ENCODE data around the gene COX7A2.
A peak's percentile ranks its signal among the peaks of the same experiment; 100 is the strongest.

Gene COX7A2

GRCh38 chr6:75219263-75219662, 24.3 kb downstream of the COX7A2 start:
- DNase-seq: no peak

DNA sequence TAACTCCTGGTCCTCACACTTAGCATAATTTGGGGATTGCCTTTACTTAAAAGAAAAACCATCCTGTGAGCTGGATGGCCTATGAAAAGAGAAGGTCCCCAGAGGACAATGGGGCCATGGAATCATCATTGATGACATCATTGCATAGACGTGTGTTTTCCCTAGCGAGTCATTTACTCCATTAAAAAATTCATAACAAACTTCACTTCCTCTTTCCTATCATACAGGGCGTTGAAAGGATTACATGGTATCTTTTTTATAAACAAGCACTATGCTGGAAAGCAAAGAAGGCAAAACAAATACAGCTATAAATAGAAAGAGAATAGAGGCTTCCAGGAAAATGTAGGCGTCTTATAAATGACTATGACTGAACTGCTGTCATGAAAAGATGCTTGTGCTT, 26.4 kb downstream of the COX7A2 start:
- DNase-seq: no peak

GRCh38 chr6:75215291-75215690, 28.3 kb downstream of the COX7A2 start:
- no peak for DNase-seq

DNA sequence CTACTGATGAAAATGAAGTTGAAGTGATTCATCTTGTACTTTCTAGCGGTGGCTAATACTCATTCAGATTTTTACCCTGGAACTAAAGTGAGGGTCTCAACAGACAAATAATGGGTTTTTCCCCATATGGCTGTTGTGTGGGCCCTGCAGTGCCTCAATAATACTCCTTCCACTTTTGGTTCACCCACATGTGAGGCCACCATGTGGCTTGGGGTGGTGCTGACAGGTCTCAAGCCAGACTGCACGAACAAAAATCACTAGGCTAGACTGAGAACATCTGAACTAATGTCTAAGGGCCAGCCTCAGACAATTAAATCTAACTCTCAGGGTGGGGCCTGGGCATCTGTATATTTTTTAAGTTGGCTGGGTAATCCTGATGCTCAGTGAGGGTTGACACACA, 29.9 kb downstream of the COX7A2 start:
- DNase-seq: no peak

DNA sequence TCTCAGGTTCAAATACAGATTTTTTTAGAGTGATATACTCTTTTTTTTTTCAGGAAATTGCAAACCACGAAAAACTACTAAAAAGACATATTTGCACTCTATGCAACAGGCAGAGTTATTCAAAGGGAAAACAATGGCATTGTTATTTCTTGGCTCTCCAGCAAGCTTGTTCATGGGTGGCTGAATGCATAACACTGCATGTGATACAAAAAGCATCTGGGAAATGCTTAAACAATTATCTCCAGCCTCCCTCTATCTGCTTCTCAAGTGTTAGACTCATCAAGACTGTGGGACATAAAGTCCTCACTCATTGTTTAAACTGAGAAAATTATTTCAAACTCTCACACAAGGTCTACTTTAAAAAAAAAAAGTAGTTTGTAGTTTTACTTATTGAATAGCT, 30.5 kb downstream of the COX7A2 start:
- no peak for DNase-seq

GRCh38 chr6:75211920-75212590, 31.5 kb downstream of the COX7A2 start:
- DNase-seq: no peak

DNA sequence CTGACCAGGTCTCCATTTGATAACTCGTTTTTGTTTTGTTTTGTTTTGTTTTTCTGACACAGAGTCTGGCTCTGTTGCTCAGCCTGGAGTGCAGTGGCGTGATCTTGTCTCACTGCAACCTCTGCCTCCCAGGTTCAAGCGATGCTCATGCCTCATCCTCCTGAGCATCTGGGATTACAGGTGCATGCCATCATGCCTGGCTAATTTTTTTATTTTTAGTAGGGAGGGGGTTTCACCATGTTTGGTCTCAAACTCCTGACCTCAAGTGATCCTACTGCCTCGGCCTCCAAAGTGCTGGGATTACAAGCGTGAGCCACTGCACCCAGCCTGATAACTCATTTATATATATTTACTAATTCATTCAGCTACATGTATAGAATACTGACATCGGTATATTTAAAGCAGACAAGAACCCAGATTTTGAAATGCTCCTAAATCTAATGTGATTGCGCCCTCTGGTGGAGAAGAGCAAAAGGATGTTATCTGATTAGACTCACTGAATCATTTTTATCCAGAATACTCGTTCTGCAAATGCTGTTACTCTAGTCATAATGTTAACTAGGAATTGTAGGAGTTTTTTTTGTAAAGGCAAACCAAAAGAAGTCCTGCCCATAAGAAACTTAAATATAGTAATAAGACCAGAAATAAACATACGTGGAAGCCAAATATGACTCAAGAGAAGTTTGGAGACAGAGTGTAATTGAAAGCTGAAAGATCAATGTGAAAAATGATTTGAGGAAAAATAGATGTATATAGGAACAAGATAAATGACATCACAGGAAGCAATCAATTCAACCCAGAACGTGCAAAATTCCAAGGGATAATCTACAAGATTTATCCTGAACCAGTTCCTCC, 32.5 kb downstream of the COX7A2 start:
- no peak for DNase-seq

- DNase-seq: no peak
Observed at GRCh38 chr6:75209184-75209723, 34.3 kb downstream of the COX7A2 start.

DNA sequence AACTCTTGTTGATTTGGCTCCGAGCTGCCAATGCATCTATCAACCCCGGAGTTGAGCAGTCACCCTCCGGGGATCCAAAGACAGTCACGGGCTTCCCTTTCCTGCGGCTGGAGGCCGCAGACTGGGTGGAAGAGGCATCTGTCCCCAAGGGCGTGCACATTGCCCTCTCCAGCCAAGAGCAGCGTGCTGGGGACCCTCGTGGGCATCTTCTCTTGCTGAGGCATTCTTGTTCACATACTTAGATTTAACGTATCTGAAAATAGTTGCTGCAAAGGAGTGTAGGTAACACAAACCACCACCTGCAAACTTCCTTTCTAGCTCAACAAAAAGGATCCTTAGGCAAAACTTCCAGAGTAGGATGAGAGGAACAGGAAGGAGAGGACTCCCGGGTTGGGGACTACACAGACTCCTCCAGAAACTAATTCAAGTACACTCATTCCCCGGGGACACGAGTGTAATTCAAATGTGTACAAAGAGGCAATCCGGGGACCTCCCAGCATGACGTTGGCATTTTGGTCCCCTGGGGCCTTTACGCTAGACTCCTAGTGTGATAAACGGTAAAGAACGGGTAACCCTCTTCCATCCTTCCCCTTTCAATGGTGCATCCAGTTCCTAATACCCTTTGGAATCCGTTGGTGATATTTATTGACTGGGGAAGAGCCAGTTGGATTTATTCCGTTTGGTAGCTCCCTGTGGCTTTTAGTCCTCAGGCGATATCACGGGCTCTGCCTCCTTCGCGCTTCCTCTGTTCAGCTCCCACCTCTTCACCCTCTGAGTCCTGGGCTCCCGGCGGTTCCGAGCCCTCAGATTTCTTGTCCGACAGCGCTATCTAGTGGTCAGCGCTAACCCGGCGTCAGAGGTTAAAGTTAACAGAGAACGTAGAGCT, 35.1 kb downstream of the COX7A2 start:
- peak; percentile 73 for DNase-seq

DNA sequence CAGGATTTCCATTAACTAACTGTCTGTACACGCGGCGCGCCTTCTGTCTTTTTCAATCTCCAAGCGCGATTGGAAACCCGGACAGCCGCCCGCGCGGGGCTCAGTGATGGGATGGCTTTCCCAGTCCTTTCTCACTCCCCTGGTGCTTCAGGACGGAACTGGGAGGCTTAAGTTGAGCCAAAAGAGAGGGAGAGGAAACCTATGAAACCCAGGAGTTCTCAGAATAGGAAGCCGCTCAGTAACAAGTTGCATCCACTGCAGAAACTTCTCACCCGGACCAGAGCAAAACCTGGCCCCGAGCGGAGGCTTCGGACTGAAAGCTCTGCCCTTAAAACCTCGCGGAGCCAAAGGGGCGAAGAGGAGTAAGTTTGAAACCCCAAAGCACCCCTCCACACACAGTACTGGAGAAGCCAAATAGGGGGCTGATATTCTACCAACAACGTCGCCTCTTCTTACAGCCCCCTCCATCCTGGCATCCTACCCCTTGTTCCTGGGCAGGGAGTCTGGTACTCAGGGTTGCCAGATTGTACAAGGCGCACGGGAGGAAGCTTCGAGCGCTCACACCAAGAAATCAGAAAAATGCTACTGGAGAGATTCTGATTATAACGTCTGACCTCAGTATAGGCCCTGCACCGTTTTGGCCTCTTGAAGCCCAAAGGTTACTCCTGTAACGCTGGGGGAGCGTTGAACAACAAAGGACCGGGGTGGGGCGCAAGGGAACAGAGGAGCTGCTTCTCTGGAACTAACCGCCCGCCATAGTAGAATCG, 36.8 kb downstream of the COX7A2 start:
- no peak for DNase-seq

- DNase-seq: no peak
Observed at GRCh38 chr6:75205776-75206575, 37.6 kb downstream of the COX7A2 start, which contains the start of gene COL12A1. TSS of gene COL12A1 (minus strand) at chr6:75206053. CDS start at chr6:75202792, 3,261 bp downstream.

- no peak for DNase-seq
Observed at GRCh38 chr6:75204959-75205775, 38.4 kb downstream of the COX7A2 start.

DNA sequence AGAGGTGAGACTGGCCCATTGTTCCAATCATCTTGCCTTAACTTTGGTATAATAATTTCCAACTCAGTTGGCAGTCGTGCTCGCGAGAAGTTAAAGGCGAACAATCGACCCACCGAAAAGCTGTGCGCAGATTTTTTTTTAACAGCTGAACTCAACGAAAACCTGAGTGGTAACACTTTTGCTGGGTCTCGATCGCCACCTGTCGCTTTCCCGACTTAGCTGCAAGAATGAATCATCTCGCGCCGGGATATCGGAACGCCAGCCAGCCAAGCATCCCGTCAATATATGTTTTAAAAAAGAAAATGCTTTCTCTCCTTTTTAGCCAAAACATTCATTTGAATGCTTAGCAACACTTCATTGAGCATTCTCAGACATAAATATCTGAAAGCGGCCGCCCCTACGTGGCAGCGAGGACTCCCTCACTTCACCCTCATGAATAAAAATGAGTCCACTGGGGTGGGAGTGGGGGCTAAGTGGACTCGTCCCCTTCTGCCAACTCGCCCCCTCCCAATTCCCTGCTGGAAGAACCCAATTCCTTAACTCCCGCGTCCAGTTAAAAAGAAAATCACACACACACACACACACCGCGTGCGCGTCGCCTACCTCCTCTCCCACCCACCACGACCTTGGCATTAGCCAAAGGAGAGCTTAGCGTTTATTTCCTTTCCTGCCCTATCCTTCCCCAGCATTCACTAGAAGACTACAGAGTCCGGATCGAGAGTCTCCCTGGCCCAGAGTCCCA, 39.2 kb downstream of the COX7A2 start:
- no peak for DNase-seq

DNA sequence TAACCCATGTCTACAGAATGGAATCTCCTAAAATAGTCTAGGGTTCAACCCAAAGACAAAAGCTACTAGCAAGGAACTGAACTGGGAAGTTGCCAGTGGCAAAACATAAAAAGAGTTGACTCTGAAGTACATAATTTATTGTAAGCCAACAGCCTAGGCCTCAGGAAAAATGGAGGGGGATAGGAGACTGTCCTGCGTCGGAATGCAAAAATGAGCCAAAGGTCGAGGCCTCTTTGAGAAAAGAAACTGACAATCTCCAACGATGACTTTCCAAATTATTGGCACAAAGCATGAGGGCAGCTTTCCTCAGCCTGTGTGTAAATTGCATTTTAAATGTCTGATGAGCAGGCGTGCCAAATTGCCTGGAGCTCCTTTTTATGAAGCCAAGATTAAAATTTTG, 39.9 kb downstream of the COX7A2 start:
- DNase-seq: no peak

GRCh38 chr6:75202676-75203131, 40.9 kb downstream of the COX7A2 start:
- no peak for DNase-seq

DNA sequence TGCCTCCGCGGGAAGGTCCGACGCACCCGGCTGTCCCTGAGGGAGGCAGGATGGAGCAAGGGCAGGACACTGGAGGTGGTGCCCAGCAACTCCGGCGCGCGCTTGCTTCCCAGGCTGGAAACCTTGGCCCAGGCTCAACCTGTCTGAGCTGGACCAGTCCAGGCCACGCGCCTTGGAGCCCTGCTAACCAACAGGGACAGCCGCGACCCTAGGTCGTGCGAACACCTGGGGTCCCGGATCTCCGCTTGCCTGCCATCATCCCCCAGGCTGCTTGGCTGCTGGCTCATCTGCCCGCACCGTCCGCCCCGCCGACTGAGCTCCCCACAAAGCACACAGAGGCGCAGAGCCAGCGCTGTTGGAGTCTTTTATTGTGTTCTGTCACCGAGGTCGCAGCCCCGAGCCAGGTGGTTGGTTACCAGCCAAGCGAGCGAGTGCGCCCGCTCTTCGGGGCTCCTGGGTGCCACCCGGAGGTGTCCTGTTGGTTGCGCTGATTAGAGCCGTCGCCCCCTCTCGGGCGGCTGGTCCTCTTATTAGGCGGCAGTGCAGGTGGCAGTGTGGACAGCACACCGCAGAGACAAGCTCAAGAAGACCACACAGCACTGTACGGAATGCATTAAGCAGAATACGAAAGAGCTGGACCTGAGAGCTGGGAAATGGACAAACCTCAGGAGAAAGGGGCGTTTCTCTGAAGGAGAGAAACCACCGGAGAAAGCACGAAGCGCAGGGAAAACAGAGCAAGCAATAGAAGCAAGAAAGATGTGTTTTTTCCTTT, 41.5 kb downstream of the COX7A2 start:
- DNase-seq: no peak

DNA sequence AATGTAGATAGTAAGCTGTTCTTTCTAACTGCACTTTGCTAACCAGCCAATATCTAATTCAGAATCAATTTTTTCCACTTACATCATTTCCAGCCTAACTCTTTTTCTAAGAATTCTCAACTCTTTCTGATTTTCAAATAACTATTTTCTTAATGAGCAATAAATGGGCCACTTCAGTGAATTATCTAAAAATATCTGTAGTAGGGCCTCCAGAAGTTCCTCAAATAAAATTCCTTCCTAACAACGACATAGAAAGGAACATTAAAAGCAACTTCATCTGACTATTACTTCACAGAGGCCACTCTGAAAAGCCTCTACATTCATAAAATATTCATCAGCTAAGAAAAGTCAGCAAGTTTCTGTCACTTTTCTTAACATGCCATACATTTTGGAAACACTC, 42.6 kb downstream of the COX7A2 start:
- no peak for DNase-seq

GRCh38 chr6:75199889-75200288, 43.7 kb downstream of the COX7A2 start:
- DNase-seq: no peak

Data from CD4-positive, alpha-beta T cell treated with Interleukin-15 for 1 hour (primary cell).